GM18502 (cell line): ENCODE measurements around the gene TMA7.
A peak's percentile ranks its signal among the peaks of the same experiment; 100 is the strongest.
"Not testable (repeated sequence)": the region's sequence is repeated elsewhere in the genome, so short reads cannot be mapped to it uniquely, and the experiment has no call there.

ENCODE experiments used
- ATAC-seq: cut with Tn5 transposase; IDR thresholded peaks from one replicate; pipeline ENCODE4 v1.9.1; 2021; ENCODE audit warnings: mild to moderate bottlenecking; ENCODE audit not compliant: unreplicated experiment, poor library complexity

Gene TMA7

DNA sequence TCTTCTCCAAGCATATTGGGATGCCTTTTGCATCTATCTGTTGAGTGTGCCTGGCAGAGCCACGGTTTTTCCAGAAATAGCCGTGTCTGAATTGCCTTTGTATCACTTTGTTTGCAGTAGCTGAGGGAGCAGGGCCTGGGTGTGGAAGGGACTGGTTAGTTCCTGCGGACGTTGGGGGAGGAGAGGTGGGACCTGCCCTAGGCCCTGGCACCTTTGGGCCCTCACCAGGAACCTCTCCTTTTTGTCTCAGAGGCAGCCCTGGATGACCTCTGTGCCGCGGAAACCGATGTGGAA lies 25.1 kb downstream of the TMA7 start:
- no peak for ATAC-seq

DNA sequence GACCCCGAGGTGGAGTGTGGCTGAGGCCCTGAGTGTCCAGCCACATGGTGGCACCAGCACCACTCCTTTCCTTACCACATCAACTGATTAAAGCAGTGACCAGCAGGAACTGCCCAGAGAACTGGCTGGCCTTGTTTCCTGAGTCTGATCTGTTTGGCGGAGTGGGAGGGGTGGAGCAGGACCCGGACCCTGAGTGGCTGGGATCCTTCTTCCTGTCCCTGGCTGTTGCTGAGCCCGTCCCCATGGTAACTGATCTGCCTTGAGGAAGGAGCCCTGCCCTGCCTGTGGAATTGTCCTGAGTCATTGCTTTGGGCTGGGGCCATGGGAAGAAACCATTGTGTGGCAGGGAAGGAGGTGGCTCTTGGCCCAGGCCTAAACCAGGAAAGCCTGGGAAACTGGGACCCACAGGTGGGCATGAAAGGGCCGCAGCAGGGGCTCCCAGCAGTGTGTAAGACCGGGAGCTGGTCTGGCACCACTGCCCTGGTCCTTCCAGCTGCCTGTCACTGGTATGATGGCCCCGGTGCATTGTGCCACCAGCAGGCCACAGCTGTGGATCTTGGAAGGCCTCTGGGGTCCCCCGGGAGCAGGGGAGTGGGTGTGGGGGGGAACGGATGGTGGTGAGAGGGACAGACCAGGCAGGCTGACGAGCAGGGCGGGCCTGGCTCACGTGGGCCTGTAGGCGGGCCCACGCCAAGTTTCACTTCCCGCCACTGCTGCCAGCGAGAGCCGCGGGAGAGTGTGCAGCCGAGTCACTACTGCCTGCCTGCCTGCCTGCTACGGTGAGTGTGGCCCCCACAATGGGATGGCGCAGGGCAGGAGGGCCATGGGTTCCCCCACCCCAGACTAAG lies 25.7 kb downstream of the TMA7 start:
- ATAC-seq: peak; percentile 81

DNA sequence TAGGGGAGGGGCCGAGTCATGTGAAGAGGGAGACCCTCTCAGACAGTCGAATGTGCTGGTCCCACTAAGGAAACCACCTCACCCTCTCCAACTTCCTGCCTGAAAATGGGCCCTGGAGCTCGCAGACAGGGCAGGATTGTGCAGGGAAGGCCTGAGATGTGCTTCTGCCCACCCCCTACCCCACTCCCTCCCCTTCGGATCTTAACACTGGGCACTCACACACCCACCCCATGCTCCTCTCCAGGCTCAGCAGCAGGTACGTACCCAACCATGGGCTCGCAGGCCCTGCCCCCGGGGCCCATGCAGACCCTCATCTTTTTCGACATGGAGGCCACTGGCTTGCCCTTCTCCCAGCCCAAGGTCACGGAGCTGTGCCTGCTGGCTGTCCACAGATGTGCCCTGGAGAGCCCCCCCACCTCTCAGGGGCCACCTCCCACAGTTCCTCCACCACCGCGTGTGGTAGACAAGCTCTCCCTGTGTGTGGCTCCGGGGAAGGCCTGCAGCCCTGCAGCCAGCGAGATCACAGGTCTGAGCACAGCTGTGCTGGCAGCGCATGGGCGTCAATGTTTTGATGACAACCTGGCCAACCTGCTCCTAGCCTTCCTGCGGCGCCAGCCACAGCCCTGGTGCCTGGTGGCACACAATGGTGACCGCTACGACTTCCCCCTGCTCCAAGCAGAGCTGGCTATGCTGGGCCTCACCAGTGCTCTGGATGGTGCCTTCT lies 26.5 kb downstream of the TMA7 start:
- peak; percentile 8 for ATAC-seq

DNA sequence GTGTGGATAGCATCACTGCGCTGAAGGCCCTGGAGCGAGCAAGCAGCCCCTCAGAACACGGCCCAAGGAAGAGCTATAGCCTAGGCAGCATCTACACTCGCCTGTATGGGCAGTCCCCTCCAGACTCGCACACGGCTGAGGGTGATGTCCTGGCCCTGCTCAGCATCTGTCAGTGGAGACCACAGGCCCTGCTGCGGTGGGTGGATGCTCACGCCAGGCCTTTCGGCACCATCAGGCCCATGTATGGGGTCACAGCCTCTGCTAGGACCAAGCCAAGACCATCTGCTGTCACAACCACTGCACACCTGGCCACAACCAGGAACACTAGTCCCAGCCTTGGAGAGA lies 27.0 kb downstream of the TMA7 start:
- ATAC-seq: no peak

DNA sequence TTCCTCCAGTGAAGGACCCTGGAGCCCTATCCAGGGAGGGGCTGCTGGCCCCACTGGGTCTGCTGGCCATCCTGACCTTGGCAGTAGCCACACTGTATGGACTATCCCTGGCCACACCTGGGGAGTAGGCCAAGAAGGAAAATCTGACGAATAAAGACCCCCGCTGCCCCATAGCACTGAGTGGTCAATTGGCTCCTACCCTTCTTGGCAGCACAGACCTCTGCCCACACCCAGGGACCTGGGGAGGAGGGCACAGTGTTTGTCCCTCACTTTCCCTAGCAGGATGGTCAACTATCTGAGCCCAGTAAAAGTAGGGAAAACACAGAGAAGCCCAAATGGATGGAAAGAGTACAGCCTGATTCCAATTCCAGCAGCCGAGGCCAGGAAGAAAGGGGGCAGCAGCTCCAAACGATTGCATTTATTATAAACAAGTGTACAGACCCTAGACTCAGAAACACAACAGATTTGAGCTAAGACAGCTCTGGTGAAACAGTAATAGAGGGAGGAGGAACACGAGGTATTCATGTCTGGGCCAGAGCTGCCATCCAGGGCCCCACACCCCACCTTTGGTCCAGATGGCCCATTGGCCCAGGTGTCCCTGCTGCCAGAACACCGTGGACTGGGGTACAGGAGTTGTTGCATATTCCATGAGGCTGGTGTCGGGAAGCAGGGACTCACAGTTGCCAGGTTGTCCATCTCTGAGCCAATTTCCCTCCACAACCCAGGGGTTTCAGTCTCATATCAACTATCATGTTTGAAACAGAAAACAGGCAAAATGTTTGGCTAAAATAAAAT lies 27.6 kb downstream of the TMA7 start:
- ATAC-seq: no peak

DNA sequence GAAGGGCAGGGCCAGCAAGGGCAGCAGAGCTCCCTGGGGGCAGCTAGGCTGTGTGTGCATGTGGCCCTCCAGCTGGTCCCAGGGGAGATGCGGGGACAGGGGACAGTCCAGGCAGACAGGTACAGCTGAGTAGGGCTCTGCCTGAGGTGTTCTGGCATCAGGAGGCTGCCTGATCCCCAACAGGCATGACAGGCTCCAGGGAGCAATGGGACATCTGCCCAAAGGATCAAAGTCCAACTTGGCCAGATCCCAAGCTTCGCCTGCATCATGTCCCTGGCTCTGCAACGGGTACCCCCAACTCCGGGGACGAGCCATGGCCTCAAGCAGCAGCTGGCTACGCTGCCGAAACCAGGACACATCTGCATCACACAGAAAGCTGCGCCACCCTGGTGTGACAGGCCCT lies 28.3 kb downstream of the TMA7 start:
- no peak for ATAC-seq

DNA sequence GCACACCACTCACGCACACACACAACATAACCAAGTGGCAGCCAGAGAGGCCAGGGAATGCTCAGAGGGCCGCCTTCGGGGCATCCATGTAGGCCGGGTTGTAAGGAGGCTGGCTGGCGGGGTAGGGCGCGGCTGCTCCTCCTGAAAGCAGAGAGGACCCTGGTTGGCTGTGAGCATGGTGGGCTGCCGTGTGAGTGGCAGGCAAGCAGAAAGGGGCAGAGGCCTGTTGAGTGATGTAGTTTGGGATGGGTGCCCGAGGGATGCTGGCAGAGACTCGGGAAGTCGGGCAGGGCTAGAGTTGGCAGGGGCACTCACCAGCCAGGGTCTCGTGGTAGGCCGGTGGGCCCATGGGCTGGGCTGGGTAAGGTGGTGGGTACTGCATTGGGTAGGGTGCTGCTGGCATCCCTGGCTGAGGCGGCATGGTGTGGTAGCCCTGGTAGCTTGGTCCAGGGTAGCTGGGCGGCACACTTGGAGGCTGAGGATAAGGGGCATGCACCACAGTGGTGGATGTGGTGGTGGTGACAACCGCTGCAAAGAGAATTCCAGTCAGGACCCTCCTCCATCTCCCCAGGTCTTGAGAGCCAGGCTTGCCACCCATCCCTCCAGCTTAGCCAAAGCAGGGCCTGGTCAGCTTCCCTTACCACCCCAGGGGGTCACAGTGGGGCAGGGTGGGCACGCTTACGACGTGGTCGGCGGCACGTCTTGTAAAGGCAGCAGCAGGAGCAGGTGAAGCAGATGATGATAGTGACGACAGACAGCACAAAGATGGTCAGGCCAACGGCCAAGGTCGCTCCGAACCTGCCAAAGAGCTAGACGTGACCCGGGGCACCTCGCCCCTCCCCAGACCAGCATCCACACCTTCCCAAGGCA lies 29.2 kb downstream of the TMA7 start:
- ATAC-seq: no peak

DNA sequence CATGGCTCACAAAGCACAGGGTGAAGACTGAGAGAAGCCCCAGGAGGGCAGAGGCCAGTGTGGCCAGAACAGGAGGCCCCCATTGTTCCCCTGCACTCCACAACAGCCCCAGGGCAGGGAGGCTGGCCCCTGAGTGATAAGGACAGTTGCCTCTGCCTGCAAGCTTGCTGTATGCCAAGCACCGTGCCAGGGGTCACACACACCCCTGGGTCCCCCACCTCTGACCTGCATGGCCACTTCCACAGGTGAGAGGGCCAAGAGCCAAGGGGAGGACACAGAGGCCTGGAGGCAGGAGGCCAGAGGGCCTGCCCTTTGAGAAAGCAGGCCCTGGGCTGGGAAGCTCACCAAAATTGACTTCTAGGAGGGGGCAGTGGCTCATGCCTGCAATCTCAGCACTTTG lies 30.2 kb downstream of the TMA7 start:
- no peak for ATAC-seq

DNA sequence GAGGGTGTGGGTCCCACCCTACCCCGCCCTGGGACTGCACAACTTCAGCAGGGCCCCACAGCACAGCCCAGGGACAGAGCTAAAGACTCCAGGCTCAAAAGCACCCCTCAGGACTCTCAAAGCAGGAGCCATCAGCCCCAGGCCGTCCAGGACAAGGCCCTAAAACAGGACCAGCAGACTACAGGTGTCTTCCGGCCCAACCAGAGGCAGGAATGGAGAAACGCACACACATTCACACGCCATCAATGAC lies 32.5 kb downstream of the TMA7 start:
- no peak for ATAC-seq

DNA sequence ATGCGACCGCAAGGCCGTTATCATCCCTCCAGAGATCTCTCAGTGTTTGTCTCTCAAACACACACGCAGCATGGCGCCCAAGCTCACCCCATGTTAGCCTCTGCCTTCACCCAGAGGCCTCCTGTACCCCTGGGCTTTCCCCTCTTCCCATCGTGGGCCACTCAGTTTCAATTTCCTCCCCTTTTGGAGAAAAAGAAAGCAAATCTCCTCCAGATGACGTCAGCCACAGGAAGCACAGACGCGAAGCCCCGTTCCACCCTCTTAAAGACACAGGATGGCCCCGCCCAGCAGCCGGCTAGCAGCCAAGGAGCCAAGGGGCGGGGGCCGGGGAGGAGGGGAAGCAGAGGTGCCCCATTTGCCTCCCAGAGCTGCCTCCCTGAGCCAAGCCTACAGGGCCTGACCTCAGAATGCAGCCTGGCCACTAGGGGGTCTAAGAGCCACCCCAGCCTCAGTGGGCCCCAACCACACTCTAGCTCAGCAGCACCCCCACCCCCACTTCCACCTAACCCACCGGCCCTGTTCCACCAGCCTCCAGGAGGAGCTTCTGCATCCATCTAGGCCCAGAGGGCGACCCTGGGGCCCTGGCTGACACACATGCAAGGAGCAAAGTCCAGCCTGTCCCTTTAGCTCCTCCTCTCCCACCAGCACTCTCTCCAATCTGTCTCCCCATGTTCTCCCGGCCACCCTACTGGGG lies 33.0 kb downstream of the TMA7 start:
- ATAC-seq: peak; percentile 83

DNA sequence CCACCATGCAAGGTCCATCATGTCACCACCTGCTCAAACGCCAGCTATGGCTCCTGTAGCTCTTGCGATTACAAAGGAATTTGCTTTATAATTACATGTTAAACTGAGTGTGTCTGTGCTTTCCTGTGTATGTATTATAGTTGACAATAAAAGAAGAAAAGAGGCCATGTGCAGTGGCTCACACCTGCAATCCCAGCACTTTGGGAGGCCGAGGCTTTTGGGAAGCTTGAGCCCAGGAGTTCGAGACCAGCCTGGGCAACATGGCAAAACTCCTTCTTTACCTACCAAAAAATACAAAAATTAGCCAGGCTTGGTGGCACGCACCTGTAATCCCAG lies 33.5 kb downstream of the TMA7 start:
- no peak for ATAC-seq

DNA sequence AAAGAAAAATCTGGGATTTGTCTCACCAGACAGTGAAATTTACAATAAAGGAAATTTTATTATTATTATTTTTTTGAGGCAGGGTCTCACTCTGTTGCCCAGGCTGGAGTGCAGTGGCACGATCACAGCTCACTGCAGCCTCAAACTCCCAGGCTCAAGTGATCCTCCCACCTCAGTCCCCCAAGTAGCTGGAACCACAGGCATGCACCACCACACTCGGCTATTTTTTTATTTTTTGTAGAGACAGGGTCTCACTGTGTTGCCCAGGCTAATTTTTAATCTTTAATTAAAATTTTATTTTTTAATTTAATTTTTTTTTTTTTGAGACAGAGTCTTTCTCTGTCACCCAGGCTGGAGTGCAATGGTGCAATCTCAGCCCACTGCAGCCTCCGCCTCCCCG lies 34.0 kb downstream of the TMA7 start:
- not testable (repeated sequence) for ATAC-seq

DNA sequence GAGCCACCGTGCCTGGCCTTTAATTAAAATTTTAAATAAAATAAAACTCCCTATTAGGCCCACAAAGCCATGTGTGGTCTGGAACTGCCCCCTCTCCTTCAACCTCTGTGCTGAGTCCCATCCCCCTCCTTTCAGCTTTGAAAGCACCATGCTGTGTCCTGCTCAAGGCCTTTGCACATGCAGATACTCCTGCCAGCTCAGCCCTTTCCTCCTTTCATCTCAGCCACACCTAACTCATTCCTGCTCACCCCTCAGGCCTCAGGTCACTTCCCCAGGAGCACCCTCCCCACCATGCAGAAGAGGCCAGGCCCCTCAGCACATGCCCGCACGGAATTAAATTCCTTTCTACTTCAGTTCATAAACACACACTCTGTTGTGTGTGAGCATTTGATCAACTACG lies 34.6 kb downstream of the TMA7 start:
- no peak for ATAC-seq

DNA sequence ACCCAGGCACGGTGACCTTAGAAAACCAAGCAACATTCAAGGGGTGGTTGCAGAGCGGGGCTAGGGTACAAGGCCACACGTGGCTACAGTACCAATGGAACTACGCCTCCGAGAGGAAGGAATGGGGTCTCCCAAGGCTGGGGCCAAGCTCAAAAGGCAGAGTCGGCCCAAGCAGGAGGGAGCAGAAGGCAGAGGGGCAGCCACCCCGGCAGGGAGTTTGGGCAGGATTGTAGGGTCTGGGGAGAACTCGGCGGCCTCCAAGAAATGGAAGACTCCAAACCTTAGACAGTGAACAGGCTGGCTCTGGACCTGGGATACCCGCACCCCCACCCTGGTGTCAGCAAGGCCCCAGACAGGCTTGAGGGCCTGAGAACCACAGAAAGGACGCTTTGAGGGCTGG lies 35.1 kb downstream of the TMA7 start:
- ATAC-seq: no peak

DNA sequence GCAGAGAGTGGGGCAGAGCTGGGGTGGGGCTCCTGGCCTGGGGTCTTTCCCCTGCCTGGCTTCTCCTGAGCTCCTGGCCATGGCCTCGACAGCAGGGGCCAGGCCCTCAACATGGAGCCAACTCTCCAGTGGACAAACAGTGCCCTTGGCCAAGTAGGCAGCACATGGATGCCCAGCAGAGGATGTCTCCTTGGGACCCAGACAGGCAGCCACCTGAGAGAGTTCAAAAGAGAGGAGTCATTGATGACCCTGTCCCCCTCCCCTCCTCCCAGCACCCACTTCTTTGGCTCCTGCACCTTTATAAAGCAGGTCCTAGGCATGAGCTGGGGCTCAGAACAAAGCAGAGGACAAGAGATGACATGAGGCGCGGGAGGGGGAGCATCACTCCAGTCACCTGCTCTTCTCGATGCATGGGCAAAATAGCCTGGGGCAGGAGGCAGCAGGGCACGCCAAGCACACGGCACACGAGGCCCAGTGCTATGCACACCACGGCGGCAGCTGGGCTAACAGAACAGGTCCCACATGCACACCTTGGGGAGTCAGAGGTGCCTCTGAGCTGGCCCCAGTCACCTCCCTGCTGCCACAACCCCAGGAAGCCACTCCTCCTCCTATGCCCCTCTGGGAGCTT lies 36.5 kb downstream of the TMA7 start:
- no peak for ATAC-seq

DNA sequence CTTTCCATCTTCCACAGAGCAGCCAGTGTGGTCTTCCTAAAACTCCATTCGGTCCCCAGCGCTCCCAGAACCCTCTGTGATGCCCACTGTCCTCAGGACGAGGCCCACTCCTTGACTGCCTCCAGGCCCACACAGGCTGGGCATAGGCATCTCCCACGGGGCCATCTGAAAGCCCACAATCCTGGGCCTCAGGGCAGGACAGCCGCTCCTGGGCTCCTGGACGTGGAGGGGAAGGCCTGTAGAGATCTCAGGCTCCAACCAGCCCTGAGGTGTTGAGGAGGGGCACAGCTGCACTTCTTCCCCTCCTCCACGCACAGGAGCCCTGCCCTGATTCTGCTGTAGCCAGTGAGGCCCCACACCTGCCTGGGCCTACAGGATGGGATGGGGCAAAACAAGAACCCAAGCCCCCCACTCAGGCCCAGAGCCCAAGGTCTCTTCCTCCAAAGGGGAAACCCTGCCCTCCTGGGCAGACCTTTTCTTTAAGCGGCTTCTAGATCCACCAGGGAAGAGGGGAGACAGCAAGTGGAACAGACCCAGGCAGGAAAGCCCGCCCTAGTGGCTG lies 38.0 kb downstream of the TMA7 start:
- ATAC-seq: no peak

DNA sequence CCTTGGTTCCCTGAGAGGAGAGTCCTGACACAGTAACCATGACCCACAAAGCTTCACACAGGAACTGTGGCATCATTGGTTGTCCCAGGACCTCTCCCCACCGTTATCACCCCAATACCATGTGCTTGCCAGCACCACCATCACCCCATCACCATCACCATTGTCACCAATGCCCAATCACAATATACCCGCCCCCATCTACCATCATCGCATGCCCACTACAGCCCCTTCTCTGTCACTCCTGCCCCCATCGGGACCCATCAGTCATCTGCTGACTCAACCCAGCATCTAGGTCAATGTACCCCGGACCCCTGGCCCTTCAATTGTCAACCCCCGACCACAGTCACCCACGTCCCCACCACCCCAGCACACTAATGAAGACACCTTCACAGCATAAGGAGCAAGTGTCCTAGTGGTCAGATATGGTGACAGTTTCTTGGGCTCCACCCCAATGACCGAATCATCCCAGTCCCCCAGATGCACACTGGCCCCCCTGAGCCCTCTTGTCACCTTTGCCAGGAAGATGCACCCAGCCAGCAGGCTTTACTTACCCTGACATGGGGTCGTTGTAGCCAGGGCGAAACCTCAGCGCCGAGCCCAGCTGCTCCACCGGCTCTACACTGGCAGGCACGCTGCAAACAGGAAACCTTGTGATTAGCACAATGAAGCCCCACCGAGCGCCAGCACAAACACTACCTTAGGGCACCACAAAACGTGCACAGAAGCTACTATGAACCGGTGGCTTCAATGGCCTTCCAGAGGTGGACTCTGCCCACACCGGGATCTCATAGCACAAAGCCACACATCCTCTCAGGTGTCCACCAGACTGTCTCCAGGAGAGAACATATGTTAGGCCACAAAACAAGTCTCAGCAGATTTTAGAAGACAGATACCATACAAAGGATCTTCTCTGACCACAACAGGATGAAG lies 38.8 kb downstream of the TMA7 start:
- ATAC-seq: no peak

DNA sequence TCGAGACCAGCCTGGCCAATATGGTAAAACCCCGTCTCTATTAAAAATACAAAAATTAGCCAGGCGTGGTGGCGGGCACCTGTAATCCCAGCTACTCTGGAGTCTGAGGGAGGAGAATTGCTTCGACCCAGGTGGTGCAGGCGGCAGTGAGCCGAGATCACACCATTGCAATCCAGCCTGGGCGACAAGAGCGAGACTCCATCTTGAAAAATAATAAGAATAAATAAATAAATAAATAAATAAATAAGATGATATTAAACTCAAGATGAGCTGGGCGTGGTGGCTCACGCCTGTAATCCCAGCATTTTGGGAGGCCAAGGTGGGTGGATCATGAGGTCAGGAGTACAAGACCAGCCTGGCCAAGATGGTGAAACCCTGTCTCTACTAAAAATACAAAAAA lies 40.8 kb downstream of the TMA7 start:
- ATAC-seq: not testable (repeated sequence)
